HCT116 (cell line): ENCODE measurements around the gene TMEM129. TPM values are rescaled to one million over a fixed set of nuclear protein-coding genes. Genes with fewer than 3 reads are reported as not detected.

Experiments
- ATAC-seq: fragments of 200-7000 bp; cut with Tn5 transposase; 2 replicates; pipeline ENCODE4 v1.9.1; 2020; ENCODE audit warnings: mild to moderate bottlenecking, moderate library complexity
- BruUV-seq: library from RNA; stranded (reverse); fragments of 400-500 nt; replicated peaks from 2 replicates; lab custom pipeline; 2021; lab: Mats Ljungman, UMichigan
- CTCF ChIA-PET: fragments of 300-600 bp; sonication (Branson Sonifier 250); formaldehyde crosslinking; loops from one replicate; lab custom pipeline; 2021; ENCODE audit warnings: antibody characterized with exemption; lab: Charles Lee
- POLR2A ChIA-PET: fragments of 300-600, 350-600 bp; sonication (Branson Sonifier 250); formaldehyde crosslinking; loops from one replicate; lab custom pipeline; 2021; ENCODE audit warnings: antibody characterized with exemption; lab: Charles Lee
- RAD21 ChIA-PET, 2 experiments: fragments of 300-600 bp; sonication (Branson Sonifier 250); formaldehyde crosslinking; loops; one replicate each; lab custom pipeline; 2023; ENCODE audit warnings: low total read pairs in 2 of 2; ENCODE audit not compliant: uncharacterized antibody in 2 of 2, unreplicated experiment in 2 of 2, low non-redundant PET in 1 of 2; lab: Charles Lee
- DNase-seq: peaks from one replicate; pipeline ENCODE4 v3.0.0-alpha.2; 2010; ENCODE audit warnings: low read depth, low spot score
- H2AFZ ChIP-seq: fragments of 200-600 bp; shearing (Covaris generic), sonication (generic); 2 replicates; pipeline ENCODE4 v1.6.1; 2017; ENCODE audit warnings: low read depth, mixed run types, mixed read lengths, antibody characterized with exemption, low read length; ENCODE audit not compliant: poor library complexity, severe bottlenecking
- H3K27ac ChIP-seq: 2 replicates; pipeline ENCODE4 v1.5.1; 2012; ENCODE audit warnings: low read depth, low read length
- H3K27me3 ChIP-seq: fragments of 200-600 bp; sonication (generic); 2 replicates; pipeline ENCODE4 v1.6.1; 2016; ENCODE audit warnings: mixed run types, low read length, mixed read lengths; ENCODE audit not compliant: insufficient read depth
- H3K36me3 ChIP-seq, 2 experiments: fragments of 200-500 bp in 1 of 2; fragments of 200-600 bp in 1 of 2; sonication (Bioruptor generic) in 1 of 2; sonication (generic) in 1 of 2; 2 replicates each; pipeline versions ENCODE4 v1.5.1 to v1.6.1; 2014 to 2016; ENCODE audit warnings: low read length in 2 of 2, inconsistent platforms in 1 of 2, mixed read lengths in 1 of 2, mixed run types in 1 of 2; ENCODE audit not compliant: insufficient read depth in 2 of 2, control insufficient read depth in 1 of 2
- H3K4me1 ChIP-seq, 2 experiments: fragments of 200-600 bp in 1 of 2; sonication (generic) in 1 of 2; 2 replicates each; pipeline versions ENCODE4 v1.5.1 to v1.6.1; 2012 to 2017; ENCODE audit warnings: low read length in 2 of 2, inconsistent platforms in 1 of 2, mild to moderate bottlenecking in 1 of 2, mixed read lengths in 1 of 2, mixed run types in 1 of 2, moderate library complexity in 1 of 2; ENCODE audit not compliant: insufficient read depth in 2 of 2, control insufficient read depth in 1 of 2
- H3K4me2 ChIP-seq: fragments of 200-600 bp; sonication (generic); 2 replicates; pipeline ENCODE4 v1.6.1; 2017; ENCODE audit warnings: mixed run types, low read length, mixed read lengths
- H3K4me3 ChIP-seq, 2 experiments: fragments of 200-600 bp in 1 of 2; sonication (generic) in 1 of 2; replicated peaks in 1 of 2; 2 replicates each; pipeline ENCODE4 v1.5.1; 2011 to 2016; ENCODE audit warnings: low read length in 2 of 2, control low read depth in 1 of 2, low read depth in 1 of 2, mild to moderate bottlenecking in 1 of 2, mixed read lengths in 1 of 2, mixed run types in 1 of 2
- H3K79me2 ChIP-seq: fragments of 200-600 bp; sonication (generic); 2 replicates; pipeline ENCODE4 v1.6.1; 2017; ENCODE audit warnings: mild to moderate bottlenecking, mixed run types, low read length, moderate library complexity, mixed read lengths; ENCODE audit not compliant: insufficient read depth
- H3K9ac ChIP-seq: fragments of 200-600 bp; sonication (generic); 2 replicates; pipeline ENCODE4 v1.6.1; 2016; ENCODE audit warnings: low read length, mixed read lengths
- H3K9me2 ChIP-seq: fragments of 200-600 bp; sonication (generic), shearing (Covaris generic); 2 replicates; pipeline ENCODE4 v1.6.1; 2017; ENCODE audit warnings: mixed run types, mild to moderate bottlenecking, moderate library complexity; ENCODE audit not compliant: insufficient read depth
- H3K9me3 ChIP-seq, 2 experiments: fragments of 200-500 bp in 1 of 2; fragments of 200-600 bp in 1 of 2; sonication (Bioruptor generic) in 1 of 2; sonication (generic) in 1 of 2; 2 replicates each; pipeline ENCODE4 v1.6.1; 2014 to 2017; ENCODE audit warnings: low read length in 2 of 2, mixed read lengths in 2 of 2, inconsistent platforms in 1 of 2, low read depth in 1 of 2, mild to moderate bottlenecking in 1 of 2, mixed run types in 1 of 2, moderate library complexity in 1 of 2; ENCODE audit not compliant: control insufficient read depth in 1 of 2, insufficient read depth in 1 of 2
- H4K20me1 ChIP-seq: fragments of 200-600 bp; sonication (generic), shearing (Covaris generic); 2 replicates; pipeline ENCODE4 v1.6.1; 2017; ENCODE audit warnings: mixed run types, mild to moderate bottlenecking, moderate library complexity; ENCODE audit not compliant: insufficient read depth
- CEBPB ChIP-seq: IDR thresholded peaks from 2 replicates; pipeline ENCODE4 v1.6.1; 2012; ENCODE audit warnings: low read depth
- EGR1 ChIP-seq: IDR thresholded peaks from 2 replicates; pipeline ENCODE4 v1.6.1; 2012; ENCODE audit warnings: low read depth
- EZH2 ChIP-seq: fragments of 200-600 bp; sonication (generic); IDR thresholded peaks from 2 replicates; pipeline ENCODE4 v1.6.1; 2017; ENCODE audit warnings: antibody characterized with exemption, mixed run types
- FOSL1 ChIP-seq: IDR thresholded peaks from 2 replicates; pipeline ENCODE4 v1.6.1; 2012; ENCODE audit warnings: low read depth
- JUND ChIP-seq: IDR thresholded peaks from 2 replicates; pipeline ENCODE4 v1.6.1; 2012
- MAX ChIP-seq: IDR thresholded peaks from 2 replicates; pipeline ENCODE4 v1.6.1; 2012
- POLR2AphosphoS5 ChIP-seq: IDR thresholded peaks from 2 replicates; pipeline ENCODE4 v1.6.1; 2011; ENCODE audit warnings: mild to moderate bottlenecking, low read depth, low read length, moderate library complexity
- RAD21 ChIP-seq: IDR thresholded peaks from 2 replicates; pipeline ENCODE4 v1.6.1; 2012; ENCODE audit warnings: low read depth, mild to moderate bottlenecking
- SIN3A ChIP-seq: IDR thresholded peaks from 2 replicates; pipeline ENCODE4 v1.6.1; 2012; ENCODE audit warnings: low read depth
- SP1 ChIP-seq: IDR thresholded peaks from 2 replicates; pipeline ENCODE4 v1.6.1; 2012; ENCODE audit warnings: low read depth
- SRF ChIP-seq: IDR thresholded peaks from 2 replicates; pipeline ENCODE4 v1.6.1; 2012; ENCODE audit warnings: low read depth
- TCF7L2 ChIP-seq: IDR thresholded peaks from 2 replicates; pipeline ENCODE4 v1.7.0; 2011; ENCODE audit warnings: borderline replicate concordance, inconsistent platforms; ENCODE audit not compliant: insufficient read depth, insufficient read length; ENCODE audit errors: extremely low read depth
- YY1 ChIP-seq: IDR thresholded peaks from 2 replicates; pipeline ENCODE4 v1.6.1; 2011; ENCODE audit warnings: low read length, low read depth, moderate library complexity, mild to moderate bottlenecking; ENCODE audit not compliant: insufficient replicate concordance; ENCODE audit errors: extremely low read depth
- ZFX ChIP-seq: fragments of 450-650 bp; IDR thresholded peaks from 2 replicates; pipeline ENCODE4 v1.6.1; 2017
- ZNF274 ChIP-seq: fragments of 200-500 bp; sonication (Bioruptor generic); IDR thresholded peaks from 2 replicates; pipeline ENCODE4 v1.6.1; 2014; ENCODE audit warnings: mild to moderate bottlenecking, low read depth, low read length, inconsistent platforms
- intact Hi-C: fragments of 100-400 bp; cut with micrococcal nuclease; formaldehyde crosslinking; loops from 2 replicates; pipeline ENCODE4 v1.10.0; 2022
- total RNA-seq: library from RNA; stranded (reverse); gene quantifications from one replicate; pipeline ENCODE4 v1.2.1, GENCODE V29; 2021; ENCODE audit not compliant: unreplicated experiment
- TF ChIP-seq, protein P1 (sequence below), 3 experiments: fragments of 200-600 bp in 1 of 3; sonication (generic) in 1 of 3; IDR thresholded peaks in 2 of 3; conservative IDR thresholded peaks in 1 of 3; 2 replicates each; pipeline ENCODE4 v1.5.1; 2012 to 2017; ENCODE audit warnings: low read depth in 2 of 3, low read length in 2 of 3, antibody characterized with exemption in 1 of 3, borderline replicate concordance in 1 of 3, control low read depth in 1 of 3, mild to moderate bottlenecking in 1 of 3, mixed read lengths in 1 of 3, mixed run types in 1 of 3, moderate library complexity in 1 of 3; ENCODE audit not compliant: insufficient read depth in 1 of 3

Gene TMEM129
- total RNA-seq, 1 experiment from 2014 or later: 29.4 TPM

- Histone ChIP-seq H3K9me3 (no peaks in the 10 kb centered on the region), H3K4me2 (peak overlapping the region; percentile 75), H3K9ac (peak overlapping the region; percentile 40; the same call in 1 of the 2 replicates), H3K4me1 (peaks cover 11 to 19% of the 10 kb centered on the region in 2 experiments), H2AFZ (no peak overlapping the region), H3K79me2 (no peaks in the 10 kb centered on the region), H4K20me1 (no peaks in the 10 kb centered on the region), H3K4me3 (no peak overlapping the region), H3K27me3 (no peaks in the 10 kb centered on the region), H3K27ac (no peak overlapping the region; the same call in 1 of the 2 replicates), H3K9me2 (no peaks in the 10 kb centered on the region), H3K36me3 (no peaks in the 10 kb centered on the region)
- ATAC-seq (no peak), DNase-seq (no peak)
- no peak for TF ChIP-seq SRF
- CTCF ChIA-PET: no interaction called here
- POLR2A ChIA-PET: no interaction called here
- intact Hi-C loops: no loop called here
- RAD21 ChIA-PET: no interaction called here
- no TSS peak for BruUV-seq
These were observed 53.9 kb downstream of the TMEM129 start for GRCh38 chr4:1667273-1667672.

- ATAC-seq: no peak
- H3K27ac ChIP-seq: no peak overlapping the region
- no peak overlapping the region for H2AFZ ChIP-seq
- ChIA-PET CTCF (no interaction called here), POLR2A (no interaction called here), RAD21 (no interaction called here)
- no TSS peak for BruUV-seq
- no peak overlapping the region for H3K4me3 ChIP-seq
- peaks cover 16 to 27% of the 10 kb centered on the region in 2 experiments for H3K4me1 ChIP-seq
- no peak overlapping the region for H3K4me2 ChIP-seq
- no peaks in the 10 kb centered on the region for H4K20me1 ChIP-seq
- H3K9me2 ChIP-seq: no peaks in the 10 kb centered on the region
- no peaks in the 10 kb centered on the region for H3K79me2 ChIP-seq
- H3K9me3 ChIP-seq: no peaks in the 10 kb centered on the region
- no peaks in the 10 kb centered on the region for H3K36me3 ChIP-seq
- H3K9ac ChIP-seq: no peak overlapping the region
- DNase-seq: no peak
- no peak for TF ChIP-seq JUND
- TF ChIP-seq SIN3A: no peak
- TF ChIP-seq SRF: no peak
- TF ChIP-seq, protein P1, sequence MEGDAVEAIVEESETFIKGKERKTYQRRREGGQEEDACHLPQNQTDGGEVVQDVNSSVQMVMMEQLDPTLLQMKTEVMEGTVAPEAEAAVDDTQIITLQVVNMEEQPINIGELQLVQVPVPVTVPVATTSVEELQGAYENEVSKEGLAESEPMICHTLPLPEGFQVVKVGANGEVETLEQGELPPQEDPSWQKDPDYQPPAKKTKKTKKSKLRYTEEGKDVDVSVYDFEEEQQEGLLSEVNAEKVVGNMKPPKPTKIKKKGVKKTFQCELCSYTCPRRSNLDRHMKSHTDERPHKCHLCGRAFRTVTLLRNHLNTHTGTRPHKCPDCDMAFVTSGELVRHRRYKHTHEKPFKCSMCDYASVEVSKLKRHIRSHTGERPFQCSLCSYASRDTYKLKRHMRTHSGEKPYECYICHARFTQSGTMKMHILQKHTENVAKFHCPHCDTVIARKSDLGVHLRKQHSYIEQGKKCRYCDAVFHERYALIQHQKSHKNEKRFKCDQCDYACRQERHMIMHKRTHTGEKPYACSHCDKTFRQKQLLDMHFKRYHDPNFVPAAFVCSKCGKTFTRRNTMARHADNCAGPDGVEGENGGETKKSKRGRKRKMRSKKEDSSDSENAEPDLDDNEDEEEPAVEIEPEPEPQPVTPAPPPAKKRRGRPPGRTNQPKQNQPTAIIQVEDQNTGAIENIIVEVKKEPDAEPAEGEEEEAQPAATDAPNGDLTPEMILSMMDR (IDR thresholded peaks at IDR 0.05 in 2 of 3, conservative IDR thresholded peaks at IDR 0.05 in 1 of 3; ENCODE audit: borderline replicate concordance in 1 of 3, insufficient read depth in 1 of 3, low read depth in 2 of 3, low read length in 2 of 3): no peak
- no peak for TF ChIP-seq RAD21
- TF ChIP-seq MAX: no peak
- no peak for TF ChIP-seq TCF7L2
- TF ChIP-seq POLR2AphosphoS5: no peak
- no peak for TF ChIP-seq EZH2
- no peak for TF ChIP-seq ZFX
- no peak for TF ChIP-seq SP1
- TF ChIP-seq ZNF274: no peak
- TF ChIP-seq CEBPB: no peak
- no peak for TF ChIP-seq EGR1
- TF ChIP-seq YY1: no peak
- no peak for TF ChIP-seq FOSL1
- intact Hi-C loops: no loop called here
- H3K27me3 ChIP-seq: no peaks in the 10 kb centered on the region
These were observed 54.7 kb downstream of the TMEM129 start for GRCh38 chr4:1666391-1666790.
